ENCODE results near the gene MAP3K3.

The MAP3K3 gene

GRCh38 chr17:63622574-63623390, 565 bp downstream of the MAP3K3 start:
- no peak for DNase-seq (ENCODE audit: low read depth, low spot score)

- no peak for DNase-seq (ENCODE audit: low read depth, low spot score)
These were observed 1.7 kb downstream of the MAP3K3 start for GRCh38 chr17:63623786-63624530.

GRCh38 chr17:63624531-63624880, 2.3 kb downstream of the MAP3K3 start:
- DNase-seq (ENCODE audit: low read depth, low spot score), result no peak

GRCh38 chr17:63626551-63627180, 4.4 kb downstream of the MAP3K3 start:
- DNase-seq (ENCODE audit: low read depth, low spot score), result no peak

GRCh38 chr17:63629627-63630026, 7.4 kb downstream of the MAP3K3 start:
- no peak for DNase-seq (ENCODE audit: low read depth, low spot score)

GRCh38 chr17:63631062-63631461, 8.8 kb downstream of the MAP3K3 start:
- DNase-seq (ENCODE audit: low read depth, low spot score), result no peak

- DNase-seq (ENCODE audit: low read depth, low spot score), result no peak
These were observed 9.4 kb downstream of the MAP3K3 start for GRCh38 chr17:63631626-63632025.

GRCh38 chr17:63633742-63634141, 11.5 kb downstream of the MAP3K3 start:
- DNase-seq (ENCODE audit: low read depth, low spot score), result no peak

GRCh38 chr17:63634163-63634562, 11.9 kb downstream of the MAP3K3 start:
- no peak for DNase-seq (ENCODE audit: low read depth, low spot score)

GRCh38 chr17:63634816-63635215, 12.6 kb downstream of the MAP3K3 start:
- DNase-seq (ENCODE audit: low read depth, low spot score), result no peak

- no peak for DNase-seq (ENCODE audit: low read depth, low spot score)
These were observed 13.1 kb downstream of the MAP3K3 start for GRCh38 chr17:63635290-63635689.

GRCh38 chr17:63635787-63636186, 13.6 kb downstream of the MAP3K3 start:
- no peak for DNase-seq (ENCODE audit: low read depth, low spot score)

GRCh38 chr17:63639125-63639524, 16.9 kb downstream of the MAP3K3 start:
- DNase-seq (ENCODE audit: low read depth, low spot score), result no peak

GRCh38 chr17:63640038-63640437, 17.8 kb downstream of the MAP3K3 start:
- no peak for DNase-seq (ENCODE audit: low read depth, low spot score)

- DNase-seq (ENCODE audit: low read depth, low spot score), result no peak
These were observed 19.7 kb downstream of the MAP3K3 start for GRCh38 chr17:63641692-63642448.

GRCh38 chr17:63644846-63645245, 22.6 kb downstream of the MAP3K3 start:
- DNase-seq (ENCODE audit: low read depth, low spot score), result no peak

GRCh38 chr17:63645775-63646487, 23.7 kb downstream of the MAP3K3 start:
- no peak for DNase-seq (ENCODE audit: low read depth, low spot score)

GRCh38 chr17:63646488-63646806, 24.2 kb downstream of the MAP3K3 start:
- no peak for DNase-seq (ENCODE audit: low read depth, low spot score)

GRCh38 chr17:63647065-63647725, 25.0 kb downstream of the MAP3K3 start:
- DNase-seq (ENCODE audit: low read depth, low spot score), result no peak

GRCh38 chr17:63647936-63648335, 25.7 kb downstream of the MAP3K3 start:
- DNase-seq (ENCODE audit: low read depth, low spot score), result no peak

- DNase-seq (ENCODE audit: low read depth, low spot score), result no peak
These were observed 27.6 kb downstream of the MAP3K3 start for GRCh38 chr17:63649813-63650212.

Measured in smooth muscle cell of the brain vasculature (primary cell).